GM12874 (cell line): ENCODE measurements around the gene SH2D7.

ENCODE experiments used
- TF ChIP-seq, protein P1 (sequence below): IDR thresholded peaks from 2 replicates; pipeline ENCODE4 v1.5.1; 2011; ENCODE audit warnings: low read depth, mild to moderate bottlenecking, control low read depth, low read length, moderate library complexity; ENCODE audit not compliant: insufficient read depth

The SH2D7 gene

GRCh38 chr15:78076231-78077052 is 15.9 kb upstream of the SH2D7 start:
- TF ChIP-seq, protein P1, sequence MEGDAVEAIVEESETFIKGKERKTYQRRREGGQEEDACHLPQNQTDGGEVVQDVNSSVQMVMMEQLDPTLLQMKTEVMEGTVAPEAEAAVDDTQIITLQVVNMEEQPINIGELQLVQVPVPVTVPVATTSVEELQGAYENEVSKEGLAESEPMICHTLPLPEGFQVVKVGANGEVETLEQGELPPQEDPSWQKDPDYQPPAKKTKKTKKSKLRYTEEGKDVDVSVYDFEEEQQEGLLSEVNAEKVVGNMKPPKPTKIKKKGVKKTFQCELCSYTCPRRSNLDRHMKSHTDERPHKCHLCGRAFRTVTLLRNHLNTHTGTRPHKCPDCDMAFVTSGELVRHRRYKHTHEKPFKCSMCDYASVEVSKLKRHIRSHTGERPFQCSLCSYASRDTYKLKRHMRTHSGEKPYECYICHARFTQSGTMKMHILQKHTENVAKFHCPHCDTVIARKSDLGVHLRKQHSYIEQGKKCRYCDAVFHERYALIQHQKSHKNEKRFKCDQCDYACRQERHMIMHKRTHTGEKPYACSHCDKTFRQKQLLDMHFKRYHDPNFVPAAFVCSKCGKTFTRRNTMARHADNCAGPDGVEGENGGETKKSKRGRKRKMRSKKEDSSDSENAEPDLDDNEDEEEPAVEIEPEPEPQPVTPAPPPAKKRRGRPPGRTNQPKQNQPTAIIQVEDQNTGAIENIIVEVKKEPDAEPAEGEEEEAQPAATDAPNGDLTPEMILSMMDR, result 0 out of 2 replicates have a peak, but pooled peaks have one; percentile 14

GRCh38 chr15:78077053-78077870 is 15.1 kb upstream of the SH2D7 start, which contains the start of gene TBC1D2B:
TSS of gene TBC1D2B (minus strand) at chr15:78077711. CDS start at chr15:78077652, 59 bp downstream.
- TF ChIP-seq, protein P1, result no peak

DNA sequence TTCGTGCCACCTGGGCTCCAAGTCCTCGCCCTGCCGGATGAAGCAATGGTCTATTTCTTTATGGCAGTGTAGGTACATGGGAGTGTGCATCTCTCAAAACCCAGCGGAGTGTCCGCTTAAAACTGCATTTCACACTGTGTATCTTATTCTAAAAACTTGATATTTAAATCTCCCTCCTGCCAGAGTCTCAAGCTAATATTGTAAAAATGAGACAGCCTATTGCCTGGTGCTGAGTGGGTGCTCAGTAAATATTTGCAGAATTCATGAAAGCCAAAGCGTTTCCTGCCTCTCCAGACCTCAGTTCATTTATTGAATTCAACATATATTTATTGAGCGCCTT is 14.5 kb upstream of the SH2D7 start:
- TF ChIP-seq, protein P1, result no peak

- TF ChIP-seq, protein P1, result no peak
Observed at GRCh38 chr15:78079298-78080087, 12.9 kb upstream of the SH2D7 start.

DNA sequence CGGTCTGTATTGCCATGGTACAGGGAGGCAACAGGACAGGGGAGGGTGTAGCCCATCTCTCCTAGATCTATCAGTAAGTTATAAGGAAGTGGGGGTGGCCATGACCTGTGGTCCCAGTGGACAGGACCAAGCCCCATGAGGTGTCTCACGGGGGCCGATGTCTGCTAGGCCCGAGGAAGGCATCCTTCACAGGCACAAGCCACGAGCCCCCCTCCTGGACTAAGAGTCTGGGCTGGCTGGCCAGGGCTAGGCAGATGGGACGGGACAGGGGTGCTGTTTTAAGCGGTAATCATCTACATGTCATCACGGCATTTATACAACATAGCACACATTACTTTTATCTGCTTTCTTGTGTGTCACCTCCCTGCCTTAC is 12.3 kb upstream of the SH2D7 start:
- TF ChIP-seq, protein P1, result no peak

DNA sequence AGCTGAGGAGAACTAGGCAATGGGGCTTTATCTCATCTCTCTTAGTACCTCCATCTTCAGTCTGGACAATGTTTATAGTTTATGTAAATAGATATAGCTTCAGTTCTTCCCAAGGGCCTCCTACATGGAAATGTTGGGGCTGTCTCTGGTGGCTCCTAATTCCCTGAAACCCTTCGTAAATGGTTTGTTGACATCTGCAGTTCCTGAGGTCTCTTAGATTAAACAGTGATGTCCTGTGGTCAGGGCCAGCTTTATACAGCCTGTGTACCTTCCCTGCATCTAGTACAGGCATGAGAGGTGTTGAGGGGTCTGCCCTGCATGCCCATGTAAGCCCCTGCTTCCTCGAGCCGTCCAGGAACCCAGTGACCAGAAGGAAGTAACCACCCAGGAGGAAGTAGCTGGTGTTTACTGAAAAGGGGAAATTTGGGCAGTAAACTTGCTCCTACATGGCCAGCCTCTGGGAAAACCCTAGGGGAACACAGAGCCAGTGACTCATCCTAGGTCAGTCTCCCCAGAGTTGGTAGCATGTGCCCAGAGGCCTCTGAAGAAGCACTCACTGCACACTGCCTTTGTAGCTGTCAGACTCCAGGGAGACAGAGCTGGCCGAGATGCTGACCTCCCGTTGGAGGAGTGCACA is 10.1 kb upstream of the SH2D7 start:
- TF ChIP-seq, protein P1, result no peak

- TF ChIP-seq, protein P1, result no peak
Observed at GRCh38 chr15:78082743-78083110, 9.6 kb upstream of the SH2D7 start.
